HepG2 (cell line): Measurements from ENCODE around the gene METTL25. TPM values are rescaled to one million over a fixed set of nuclear protein-coding genes. Genes with fewer than 3 reads are reported as not detected.

Experiments
- ATAC-seq: fragments of 200-7000 bp; cut with Tn5 transposase; 3 replicates; pipeline ENCODE4 v1.9.1; 2020; ENCODE audit warnings: mild to moderate bottlenecking, moderate library complexity
- BruUV-seq: library from RNA; stranded (reverse); fragments of 400-500 nt; replicated peaks from 2 replicates; lab custom pipeline; 2021; lab: Mats Ljungman, UMichigan
- CTCF ChIA-PET: fragments of 300-600 bp; formaldehyde crosslinking; extraction: SDS; loops from one replicate; lab custom pipeline; 2021; ENCODE audit warnings: low total read pairs, inconsistent platforms, low intra/inter-chr PET ratio; lab: Yijun Ruan, JAX
- POLR2A ChIA-PET: fragments of 350-600 bp; sonication (Branson Sonifier 250); formaldehyde crosslinking; loops from one replicate; lab custom pipeline; 2020; ENCODE audit warnings: antibody characterized with exemption, inconsistent platforms; lab: Yijun Ruan, JAX
- DNase-seq: peaks from one replicate; pipeline ENCODE4 v3.0.0-alpha.2; 2015; ENCODE audit warnings: low spot score
- FAIRE-seq: peaks from 3 replicates; lab custom pipeline; 2011; peaks lifted over from hg19 to GRCh38; lab: Jason Lieb, UNC
- H2AFZ ChIP-seq: one replicate; pipeline ENCODE4 v1.6.1; 2011; ENCODE audit warnings: low read length, inconsistent platforms
- H3K27ac ChIP-seq: fragments of 300-600 bp; 3 replicates; pipeline ENCODE4 v1.8.0; 2011; ENCODE audit warnings: mixed run types, mild to moderate bottlenecking, mixed read lengths, low read length, inconsistent platforms; ENCODE audit not compliant: insufficient read depth; ENCODE audit errors: extremely low read length
- H3K27me3 ChIP-seq, 2 experiments: fragments of 200-600 bp in 1 of 2; 2 replicates in 1 of 2; 3 replicates in 1 of 2; pipeline versions ENCODE4 v1.6.0 to v1.8.0; 2011; ENCODE audit warnings: low read length in 2 of 2, mild to moderate bottlenecking in 2 of 2, moderate library complexity in 2 of 2, inconsistent platforms in 1 of 2; ENCODE audit not compliant: insufficient read depth in 2 of 2, control insufficient read depth in 1 of 2
- H3K36me3 ChIP-seq, 2 experiments: fragments of 200-600 bp in 1 of 2; replicated peaks in 1 of 2; 2 replicates in 1 of 2; 3 replicates in 1 of 2; pipeline versions ENCODE4 v1.5.1 to v1.8.0; 2011; ENCODE audit warnings: low read length in 2 of 2, inconsistent platforms in 1 of 2; ENCODE audit not compliant: insufficient read depth in 2 of 2, control insufficient read depth in 1 of 2
- H3K4me1 ChIP-seq: 2 replicates; pipeline ENCODE4 v1.5.1; 2012; ENCODE audit warnings: low read length, inconsistent platforms; ENCODE audit not compliant: insufficient read depth
- H3K4me2 ChIP-seq: 2 replicates; pipeline ENCODE4 v1.6.0; 2011; ENCODE audit warnings: low read depth, low read length, inconsistent platforms
- H3K4me3 ChIP-seq, 3 experiments: fragments of 200-600 bp in 1 of 3; sonication (generic), shearing (Covaris generic) in 1 of 3; replicated peaks in 1 of 3; 2 replicates each; pipeline ENCODE4 v1.5.1; 2011 to 2016; ENCODE audit warnings: low read length in 3 of 3, inconsistent platforms in 2 of 3, low read depth in 2 of 3, mild to moderate bottlenecking in 2 of 3, control low read depth in 1 of 3, mixed read lengths in 1 of 3; ENCODE audit not compliant: insufficient read depth in 1 of 3
- H3K79me2 ChIP-seq: one replicate; pipeline ENCODE4 v1.6.1; 2011; ENCODE audit warnings: low read length, inconsistent platforms; ENCODE audit not compliant: insufficient read depth
- H3K9ac ChIP-seq: 2 replicates; pipeline ENCODE4 v1.6.0; 2011; ENCODE audit warnings: mild to moderate bottlenecking, low read depth, low read length, inconsistent platforms; ENCODE audit not compliant: insufficient read depth
- H3K9me3 ChIP-seq: 2 replicates; pipeline ENCODE4 v1.5.1; 2012; ENCODE audit warnings: mild to moderate bottlenecking, low read length
- H4K20me1 ChIP-seq: 2 replicates; pipeline ENCODE4 v1.6.0; 2011; ENCODE audit warnings: inconsistent platforms, mild to moderate bottlenecking, low read length, moderate library complexity; ENCODE audit not compliant: insufficient read depth
- MED1 ChIP-seq: sonication (generic); formaldehyde crosslinking; IDR thresholded peaks from 2 replicates; pipeline ENCODE4 v1.4.0; 2020; ENCODE audit warnings: missing genetic modification reagents
- MLX ChIP-seq: IDR thresholded peaks from 2 replicates; pipeline ENCODE4 v1.6.1; 2016
- NFYB ChIP-seq: sonication (generic); formaldehyde crosslinking; IDR thresholded peaks from 2 replicates; pipeline ENCODE4 v1.4.0; 2020; ENCODE audit warnings: missing genetic modification reagents
- RNF219 ChIP-seq: sonication (generic); formaldehyde crosslinking; IDR thresholded peaks from 2 replicates; pipeline ENCODE4 v1.5.0; 2020; ENCODE audit warnings: mild to moderate bottlenecking, missing genetic modification reagents
- SRSF4 ChIP-seq: fragments of 200-400 bp; formaldehyde crosslinking; IDR thresholded peaks from one replicate; pipeline ENCODE4 v1.6.1; 2018; ENCODE audit warnings: mild to moderate bottlenecking, low read depth, low read length, moderate library complexity; ENCODE audit not compliant: poor library complexity, severe bottlenecking
- ZBTB21 ChIP-seq: sonication (generic); formaldehyde crosslinking; IDR thresholded peaks from 2 replicates; pipeline ENCODE4 v1.4.0; 2020; ENCODE audit warnings: missing genetic modification reagents
- ZFAT ChIP-seq: sonication (generic); formaldehyde crosslinking; conservative IDR thresholded peaks from 2 replicates; pipeline ENCODE4 v1.8.1; 2023; ENCODE audit warnings: missing genetic modification reagents, inconsistent platforms
- ZNF382 ChIP-seq: sonication (generic); formaldehyde crosslinking; IDR thresholded peaks from 2 replicates; pipeline ENCODE4 v1.5.0; 2020; ENCODE audit warnings: missing genetic modification reagents, mild to moderate bottlenecking, borderline replicate concordance
- ZNF383 ChIP-seq: sonication (generic); formaldehyde crosslinking; IDR thresholded peaks from 2 replicates; pipeline ENCODE4 v1.4.0; 2020; ENCODE audit warnings: missing genetic modification reagents, mild to moderate bottlenecking, borderline replicate concordance
- ZNF577 ChIP-seq: sonication (generic); formaldehyde crosslinking; IDR thresholded peaks from 2 replicates; pipeline ENCODE4 v1.4.0; 2020; ENCODE audit warnings: mild to moderate bottlenecking, low read depth, missing genetic modification reagents, borderline replicate concordance
- ZNF616 ChIP-seq: sonication (generic); formaldehyde crosslinking; IDR thresholded peaks from 2 replicates; pipeline ENCODE4 v1.5.0; 2020; ENCODE audit warnings: low read depth, mild to moderate bottlenecking, missing genetic modification reagents
- ZNF710 ChIP-seq: sonication (generic); formaldehyde crosslinking; IDR thresholded peaks from 2 replicates; pipeline ENCODE4 v1.5.0; 2020; ENCODE audit warnings: mild to moderate bottlenecking, missing genetic modification reagents, borderline replicate concordance
- WGBS: methylation state at CpG from one replicate; pipeline ENCODE4 v1.1.6; 2017; ENCODE audit warnings: low lambda C conversion rate; 5-methylcytosine and 5-hydroxymethylcytosine counted together
- in situ Hi-C: cut with HindIII; loops from 2 replicates; pipeline ENCODE4 v1.10.0; 2017; ENCODE audit warnings: low pct_unique_long_range_greater_than_20kb; ENCODE audit not compliant: extremely low pct_ligation_motif_present
- intact Hi-C: fragments of 100-400 bp; cut with micrococcal nuclease; formaldehyde crosslinking; loops from one replicate; pipeline ENCODE4 v1.10.0; 2022; ENCODE audit not compliant: unreplicated experiment
- polyA plus RNA-seq, 8 experiments: library from polyadenylated mRNA; depleted of rRNA in 3 of 8; stranded (reverse) in 7 of 8; unstranded in 1 of 8; fragments of >200 nt; fragmentation: Illumina TruSeq in 4 of 8; extraction: Trizol in 4 of 8; gene quantifications; 2 replicates each; pipeline versions ENCODE4 v1.2.1 to v1.2.3, GENCODE V29; 2011 to 2016; ENCODE audit warnings: low read depth in 4 of 8, missing spikeins in 1 of 8, mixed read lengths in 1 of 8; ENCODE audit not compliant: insufficient read depth in 1 of 8
- total RNA-seq, 5 experiments: library from RNA; depleted of rRNA; stranded (reverse); fragments of >200 nt; fragmentation: Illumina TruSeq; extraction: Trizol; gene quantifications; 2 replicates each; pipeline ENCODE4 v1.2.3, GENCODE V29; 2016; ENCODE audit warnings: low read depth in 1 of 5

Gene METTL25
- total and polyA plus RNA-seq, 2 of the 13 experiments (the other 11 are each of a cell fraction or from before 2014, with no cell fraction given), result 2.2 to 7.8 TPM

GRCh38 chr12:82415402-82415801 lies 57.1 kb downstream of the METTL25 start:
- Histone ChIP-seq H3K27me3 (no peaks in the 10 kb centered on the region), H3K9ac (no peak overlapping the region), H3K27ac (no peak overlapping the region), H3K4me3 (no peak overlapping the region), H4K20me1 (no peaks in the 10 kb centered on the region), H3K79me2 (no peaks in the 10 kb centered on the region), H3K4me1 (no peaks in the 10 kb centered on the region), H3K9me3 (no peaks in the 10 kb centered on the region), H3K4me2 (no peak overlapping the region), H3K36me3 (no peaks in the 10 kb centered on the region), H2AFZ (no peak overlapping the region)
- no TSS peak for BruUV-seq
- DNase-seq, result no peak
- CTCF ChIA-PET, result no interaction called here
- TF ChIP-seq ZBTB21, result no peak
- no peak for TF ChIP-seq SRSF4
- no peak for TF ChIP-seq ZNF710 (CRISPR knock-in tag)
- no peak for TF ChIP-seq MED1
- no peak for TF ChIP-seq ZNF616 (CRISPR knock-in tag)
- no peak for TF ChIP-seq MLX (CRISPR knock-in tag)
- TF ChIP-seq RNF219 (CRISPR knock-in tag), result no peak
- no peak for TF ChIP-seq ZFAT (CRISPR knock-in tag)
- no peak for TF ChIP-seq ZNF382 (CRISPR knock-in tag)
- no peak for TF ChIP-seq ZNF383 (CRISPR knock-in tag)
- TF ChIP-seq ZNF577, result no peak
- TF ChIP-seq NFYB, result no peak
- no peak for FAIRE-seq
- 92% methylated on average over 3 of the region's 3 CpGs for WGBS
- POLR2A ChIA-PET, result no interaction called here
- intact Hi-C loops, result no loop called here
- ATAC-seq, result no peak
- in situ Hi-C loops, result no loop called here
